NB4 (cell line): Measurements from ENCODE around the gene TSPAN18.

ENCODE experiments used
- DNase-seq: peaks from one replicate; pipeline ENCODE4 v3.0.0; 2010; ENCODE audit warnings: low read depth
- H3K4me3 ChIP-seq: one replicate; pipeline ENCODE4 v1.5.1; 2011; ENCODE audit warnings: mild to moderate bottlenecking, low read depth, low read length, moderate library complexity
- CTCF ChIP-seq: IDR thresholded peaks from one replicate; pipeline ENCODE4 v1.5.1; 2012; ENCODE audit warnings: low read depth, low read length
- MAX ChIP-seq: IDR thresholded peaks from 2 replicates; pipeline ENCODE4 v1.6.1; 2011; ENCODE audit warnings: low read depth, low read length
- MYC ChIP-seq: IDR thresholded peaks from 2 replicates; pipeline ENCODE4 v1.6.1; 2011; ENCODE audit warnings: low read depth, low read length
- POLR2A ChIP-seq: IDR thresholded peaks from 2 replicates; pipeline ENCODE4 v1.6.1; 2011; ENCODE audit warnings: mild to moderate bottlenecking; ENCODE audit not compliant: insufficient read length; ENCODE audit errors: extremely low read depth

TSPAN18 gene

GRCh38 chr11:44773351-44773965 is 46.7 kb downstream of the TSPAN18 start:
- no peak for DNase-seq
- TF ChIP-seq POLR2A (no peak), CTCF (no peak), MYC (no peak), MAX (no peak)
- H3K4me3 ChIP-seq = no peak overlapping the region

- TF ChIP-seq MYC (no peak), MAX (no peak), POLR2A (no peak), CTCF (no peak)
- H3K4me3 ChIP-seq = no peak overlapping the region
- DNase-seq = peak; percentile 52
Measured at GRCh38 chr11:44774108-44774507, 47.3 kb downstream of the TSPAN18 start.

GRCh38 chr11:44774731-44775130 is 48.0 kb downstream of the TSPAN18 start:
- TF ChIP-seq MYC = no peak
- TF ChIP-seq POLR2A = no peak
- TF ChIP-seq MAX = no peak
- no peak for TF ChIP-seq CTCF
- H3K4me3 ChIP-seq = no peak overlapping the region
- no peak for DNase-seq

- H3K4me3 ChIP-seq = no peak overlapping the region
- TF ChIP-seq MAX (no peak), CTCF (peak; percentile 83)
Measured at GRCh38 chr11:44775366-44775984, 48.7 kb downstream of the TSPAN18 start.

GRCh38 chr11:44775985-44776446 is 49.3 kb downstream of the TSPAN18 start:
- TF ChIP-seq CTCF (no peak), MAX (no peak), POLR2A (no peak), MYC (no peak)
- no peak for DNase-seq
- no peak overlapping the region for H3K4me3 ChIP-seq

More at GRCh38 chr11:44775366-44775984, 48.7 kb downstream of the TSPAN18 start:
- DNase-seq = peak; percentile 65
